ENCODE measurements around the gene FUCA2.
A peak's percentile ranks its signal among the peaks of the same experiment; 100 is the strongest.
"Not testable (repeated sequence)": the region's sequence is repeated elsewhere in the genome, so short reads cannot be mapped to it uniquely, and the experiment has no call there.

Gene FUCA2

DNA sequence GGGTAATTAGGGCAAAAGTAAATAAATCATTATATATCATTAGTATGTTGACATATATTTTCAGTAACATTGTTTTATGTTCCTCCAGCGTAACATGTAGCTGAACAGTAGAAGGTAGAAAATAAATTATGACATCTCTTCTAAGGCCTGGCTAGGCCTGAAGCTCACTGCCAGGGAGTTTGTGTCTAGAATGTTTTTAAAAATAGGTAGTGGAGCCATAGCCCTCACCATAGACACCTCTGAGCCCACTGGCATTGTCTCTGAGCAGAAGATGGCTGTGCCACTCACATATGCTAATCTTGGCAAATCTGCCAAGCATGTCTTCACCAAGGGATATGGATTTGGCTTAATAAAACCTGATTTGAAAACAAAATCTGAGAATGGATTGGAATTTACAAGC is 21.3 kb downstream of the FUCA2 start:
- no peak for DNase-seq

DNA sequence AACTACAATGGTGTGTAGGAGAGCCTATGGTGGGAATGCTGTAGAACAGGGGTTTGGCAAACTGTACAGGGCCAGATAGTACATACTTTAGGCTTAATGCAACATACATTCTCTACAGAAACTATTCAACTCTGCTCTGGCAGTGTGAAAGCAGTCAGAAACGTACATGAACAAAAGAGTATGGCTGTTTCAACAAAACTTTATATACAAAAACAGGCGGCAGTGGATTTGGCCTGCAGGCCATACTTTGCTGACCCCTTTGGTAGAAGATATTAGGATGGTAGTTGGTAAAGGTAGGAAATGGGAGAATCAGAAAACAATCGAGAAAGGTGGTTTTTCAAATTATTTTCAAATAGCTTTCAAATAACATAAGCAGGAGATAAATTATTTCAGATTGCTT is 24.8 kb downstream of the FUCA2 start:
- no peak for DNase-seq

DNA sequence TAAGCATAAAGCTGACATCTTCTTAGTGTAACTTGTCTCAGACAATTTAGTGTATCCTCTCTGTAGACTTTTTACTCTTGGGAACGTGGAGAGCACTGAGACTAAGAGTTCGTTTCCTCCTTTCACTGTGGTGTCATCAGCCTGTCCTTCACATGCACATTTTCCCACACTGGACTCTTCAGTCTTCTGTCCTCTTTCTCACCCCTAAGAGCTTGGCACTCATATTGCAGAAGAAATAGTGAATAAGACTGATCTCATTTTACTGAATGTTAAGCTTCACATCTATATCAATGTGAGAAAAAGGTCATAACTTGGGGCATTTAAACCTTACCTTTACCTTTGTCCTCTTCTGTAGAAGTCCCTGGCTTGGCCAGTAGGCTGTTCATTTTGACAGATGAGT is 25.6 kb downstream of the FUCA2 start:
- no peak for DNase-seq

DNA sequence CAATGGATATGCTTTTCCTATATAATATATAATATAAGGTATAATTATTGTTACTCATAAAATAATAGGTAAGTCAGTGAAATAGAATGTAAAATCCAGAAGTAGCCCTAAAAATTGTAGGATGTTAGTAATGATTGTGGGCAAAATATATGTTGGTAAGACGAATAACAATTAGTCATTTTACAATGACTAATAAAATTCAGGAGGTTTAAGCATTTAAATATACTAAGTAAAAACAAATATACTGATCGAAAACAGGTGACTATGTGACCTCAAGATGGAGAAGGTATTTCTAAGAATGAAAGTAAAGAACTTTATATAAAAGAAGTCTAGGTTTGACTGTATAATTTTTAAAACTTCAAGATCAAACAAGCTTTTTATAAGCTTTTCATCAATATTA is 28.9 kb downstream of the FUCA2 start:
- no peak for DNase-seq

DNA sequence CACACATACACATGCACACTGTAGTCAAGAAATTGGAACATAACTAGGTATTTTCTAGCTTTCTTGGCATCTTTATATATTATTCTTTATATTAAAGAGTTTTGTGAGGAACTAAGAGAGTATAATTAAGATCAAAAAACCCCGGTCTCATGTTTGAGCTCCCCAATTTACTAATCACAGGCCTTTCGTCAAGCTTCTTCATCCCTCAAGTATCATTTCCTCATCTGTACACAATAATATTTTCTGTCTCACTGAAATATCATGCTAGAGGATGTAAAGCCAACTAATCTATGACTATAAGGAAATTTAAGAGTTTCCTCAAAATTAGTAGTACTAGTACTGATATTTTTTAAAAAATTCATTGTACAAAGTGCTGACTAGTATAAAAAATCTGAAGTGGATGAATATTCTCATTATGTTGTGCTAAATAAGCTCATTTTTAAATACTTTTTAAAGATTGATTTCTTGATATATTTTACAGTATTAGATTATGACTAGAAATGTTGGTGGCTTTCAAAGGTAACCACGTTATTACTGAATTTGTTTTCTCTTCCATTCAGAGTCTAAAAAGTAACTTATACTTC is 32.9 kb downstream of the FUCA2 start:
- DNase-seq: no peak

DNA sequence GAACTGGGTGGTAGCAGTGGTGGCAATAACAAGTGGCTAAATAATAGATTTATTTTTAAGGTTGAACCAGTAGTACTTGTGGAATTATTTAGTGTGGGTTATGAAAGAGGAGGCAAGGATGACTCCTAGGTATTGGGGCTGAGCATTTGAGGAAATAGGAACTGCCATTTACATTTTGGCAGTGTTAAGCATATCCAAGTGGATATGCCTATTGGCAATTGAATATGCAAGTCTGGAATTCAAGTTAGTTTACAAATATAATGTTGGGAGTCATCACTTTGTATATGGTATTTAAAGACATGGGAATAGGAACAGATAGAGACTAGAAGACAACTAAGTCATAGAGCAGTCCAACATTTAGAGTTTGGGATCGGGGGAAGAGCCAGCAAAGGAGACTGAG is 35.0 kb downstream of the FUCA2 start:
- DNase-seq: no peak

DNA sequence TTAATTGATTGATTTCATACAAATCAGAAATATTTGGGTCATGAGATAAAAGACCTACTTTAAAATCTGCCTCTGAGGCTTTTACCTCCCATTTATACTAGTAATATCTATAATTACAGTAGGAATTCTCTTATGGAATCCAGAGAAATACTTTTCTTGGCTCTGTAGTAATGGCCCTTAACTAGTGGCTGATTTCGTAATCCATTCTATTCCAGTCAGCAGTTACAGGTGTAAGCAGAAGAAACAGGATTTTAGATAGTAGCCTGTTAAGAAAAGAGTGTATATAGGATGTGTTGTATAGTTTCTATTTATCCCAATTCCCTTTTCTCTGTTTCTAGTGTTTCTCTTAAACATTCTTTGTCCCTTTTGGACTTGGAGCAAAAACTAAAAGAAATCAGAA is 39.7 kb downstream of the FUCA2 start:
- no peak for DNase-seq

DNA sequence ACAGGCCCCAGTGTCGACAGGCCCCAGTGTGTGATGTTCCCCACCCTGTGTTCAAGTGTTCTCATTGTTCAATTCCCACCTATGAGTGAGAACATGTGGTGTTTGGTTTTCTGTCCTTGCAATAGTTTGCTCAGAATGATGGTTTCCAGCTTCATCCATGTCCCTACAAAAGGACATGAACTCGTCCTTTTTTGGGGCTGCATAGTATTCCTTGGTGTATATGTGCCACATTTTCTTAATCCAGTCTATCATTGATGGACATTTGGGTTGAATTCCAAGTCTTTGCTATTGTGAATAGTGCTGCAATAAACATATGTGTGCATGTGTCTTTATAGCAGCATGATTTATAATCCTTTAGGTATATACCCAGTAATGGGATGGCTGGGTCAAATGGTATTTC is 42.7 kb downstream of the FUCA2 start:
- not testable (repeated sequence) for DNase-seq

DNA sequence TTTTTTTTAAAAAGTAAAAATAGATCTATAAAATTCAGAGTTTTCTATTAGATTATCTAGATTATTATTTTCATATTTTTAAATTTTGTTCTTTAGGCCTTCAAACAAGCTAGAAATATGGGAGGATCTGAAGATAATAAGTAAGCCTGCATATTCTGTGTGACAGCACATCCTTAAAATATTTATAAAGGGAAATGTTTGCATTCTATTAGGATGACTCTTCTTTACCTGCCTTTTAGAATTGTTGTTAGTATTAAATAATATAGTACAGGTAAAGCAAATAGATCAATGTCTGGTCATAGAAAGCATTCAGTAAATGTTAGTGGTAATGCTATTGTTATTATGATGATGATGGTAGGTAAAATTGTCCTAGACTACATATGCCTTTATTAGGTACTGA is 43.5 kb downstream of the FUCA2 start:
- no peak for DNase-seq

DNA sequence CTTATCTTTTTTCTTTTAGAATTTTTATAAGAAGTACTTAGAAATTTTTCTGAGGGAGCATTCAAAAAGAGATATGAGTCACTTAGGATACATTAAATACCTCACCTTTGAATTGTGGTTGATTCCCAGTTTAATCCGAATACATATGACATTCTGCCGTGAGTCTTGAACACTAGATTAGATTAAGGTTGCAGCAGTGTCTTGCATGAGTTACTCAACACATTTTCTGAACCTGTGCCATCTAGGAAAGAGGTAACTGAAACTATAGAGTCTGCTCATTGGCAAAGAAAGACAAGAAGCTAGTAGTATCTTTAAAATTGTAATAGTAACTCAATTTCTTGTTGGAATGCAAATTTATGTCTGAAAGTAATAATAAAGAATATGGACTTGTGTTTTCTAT is 46.0 kb downstream of the FUCA2 start:
- no peak for DNase-seq

DNA sequence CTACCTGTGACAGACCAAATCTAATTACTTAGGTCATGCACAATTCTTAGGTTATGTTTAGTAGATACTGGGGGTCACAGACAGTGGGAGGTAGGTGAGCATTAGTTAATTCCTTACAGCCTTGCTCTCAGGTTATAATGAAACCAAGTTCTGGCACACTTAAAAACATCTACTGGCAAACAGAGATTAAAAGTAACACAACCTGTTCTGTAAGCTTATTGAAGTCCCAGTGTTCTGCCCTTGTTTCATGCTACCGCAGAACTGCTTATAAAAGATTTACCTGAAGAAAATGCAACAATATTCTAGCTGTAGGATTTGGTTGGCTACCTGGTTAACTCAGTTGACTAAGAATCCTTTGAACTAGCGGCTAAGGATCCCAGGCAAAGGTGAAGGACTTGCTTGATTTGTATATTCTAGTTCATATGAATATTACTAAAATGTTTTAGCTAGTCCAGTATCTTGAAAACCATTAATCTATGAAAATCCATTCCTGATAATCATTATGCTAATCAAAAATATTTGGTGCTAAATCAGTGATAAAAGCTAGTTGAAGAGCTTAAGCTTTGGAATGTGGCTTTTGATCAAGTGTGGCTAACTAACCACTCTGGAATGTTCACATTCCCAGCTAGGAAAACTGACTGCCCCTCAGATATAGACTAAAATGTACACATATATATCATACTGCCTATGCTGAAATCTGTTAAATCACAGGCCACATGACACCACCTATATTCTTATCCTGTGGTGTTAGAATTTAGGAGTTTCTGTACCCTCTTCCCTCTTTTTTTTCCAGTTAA is 53.8 kb downstream of the FUCA2 start:
- no peak for DNase-seq

DNA sequence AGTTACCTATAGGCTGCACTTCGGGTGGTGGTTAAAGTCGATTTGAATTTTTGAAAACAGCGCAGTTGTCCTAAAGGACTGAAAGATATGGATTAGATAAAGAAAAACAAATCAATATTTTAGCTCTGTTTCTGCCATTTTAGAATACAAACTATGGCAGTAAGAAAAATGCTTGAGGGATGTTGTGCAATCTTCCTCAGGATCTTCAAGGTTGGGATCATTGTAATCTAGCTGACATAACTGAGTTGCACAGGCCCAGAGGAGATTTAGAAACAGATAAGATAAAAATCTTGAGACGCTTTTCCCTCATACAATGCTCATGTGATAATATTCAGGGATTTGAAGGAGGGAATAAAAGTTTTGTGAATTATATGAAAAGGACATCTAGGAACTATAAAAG is 60.0 kb downstream of the FUCA2 start:
- no peak for DNase-seq

DNA sequence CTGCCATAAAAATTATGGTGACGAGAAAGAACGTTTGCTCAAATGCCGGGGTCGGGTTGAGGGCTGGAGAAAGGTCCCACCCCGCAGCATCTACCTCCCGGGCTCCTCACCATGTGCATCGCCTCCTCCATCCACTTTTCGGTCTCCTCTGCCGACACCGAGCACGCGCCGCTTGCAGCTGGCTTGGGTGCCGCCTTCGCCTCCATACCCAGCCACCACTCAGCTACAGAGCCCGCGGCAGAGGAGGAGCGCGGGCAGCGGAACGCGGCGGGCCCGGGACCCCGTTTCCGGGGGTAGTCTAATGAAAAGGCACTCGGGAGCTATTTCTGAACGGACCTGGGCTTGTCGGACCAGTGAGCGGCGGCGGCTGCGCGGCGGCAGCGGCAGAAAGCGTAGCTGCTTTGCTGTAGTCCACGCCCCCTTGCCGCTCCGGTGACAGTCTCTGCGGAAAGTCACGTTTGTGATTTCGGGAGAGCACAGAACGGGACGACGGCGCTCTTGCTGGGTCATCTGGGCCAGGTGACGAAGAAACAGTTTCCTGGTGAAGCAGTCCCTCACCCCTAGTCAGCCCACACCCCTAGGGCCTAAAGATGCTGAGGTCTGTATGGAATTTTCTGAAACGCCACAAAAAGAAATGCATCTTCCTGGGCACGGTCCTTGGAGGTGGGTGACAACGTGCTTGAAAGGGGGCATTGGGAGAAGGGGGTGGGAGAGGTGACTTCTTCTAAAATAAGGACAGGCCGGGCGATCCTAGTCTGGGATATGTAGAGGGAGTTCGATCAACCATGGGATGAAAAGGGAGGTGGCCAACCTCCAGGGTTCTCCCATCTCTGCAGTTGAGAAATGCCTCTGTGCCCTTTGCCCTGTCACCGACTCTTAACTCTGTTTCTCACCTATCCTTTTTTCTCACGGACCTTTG is 60.8 kb downstream of the FUCA2 start, which contains the start of the genes ADAT2 and PEX3:
TSS of gene ADAT2 (minus strand) at position 243 of the 919 bp plus-strand sequence. CDS start at position 206, 37 bp downstream.
TSS of gene PEX3 (plus strand) at position 353 of the 919 bp plus-strand sequence. CDS start at position 591, 238 bp downstream.
- peak; percentile 93 for DNase-seq

DNA sequence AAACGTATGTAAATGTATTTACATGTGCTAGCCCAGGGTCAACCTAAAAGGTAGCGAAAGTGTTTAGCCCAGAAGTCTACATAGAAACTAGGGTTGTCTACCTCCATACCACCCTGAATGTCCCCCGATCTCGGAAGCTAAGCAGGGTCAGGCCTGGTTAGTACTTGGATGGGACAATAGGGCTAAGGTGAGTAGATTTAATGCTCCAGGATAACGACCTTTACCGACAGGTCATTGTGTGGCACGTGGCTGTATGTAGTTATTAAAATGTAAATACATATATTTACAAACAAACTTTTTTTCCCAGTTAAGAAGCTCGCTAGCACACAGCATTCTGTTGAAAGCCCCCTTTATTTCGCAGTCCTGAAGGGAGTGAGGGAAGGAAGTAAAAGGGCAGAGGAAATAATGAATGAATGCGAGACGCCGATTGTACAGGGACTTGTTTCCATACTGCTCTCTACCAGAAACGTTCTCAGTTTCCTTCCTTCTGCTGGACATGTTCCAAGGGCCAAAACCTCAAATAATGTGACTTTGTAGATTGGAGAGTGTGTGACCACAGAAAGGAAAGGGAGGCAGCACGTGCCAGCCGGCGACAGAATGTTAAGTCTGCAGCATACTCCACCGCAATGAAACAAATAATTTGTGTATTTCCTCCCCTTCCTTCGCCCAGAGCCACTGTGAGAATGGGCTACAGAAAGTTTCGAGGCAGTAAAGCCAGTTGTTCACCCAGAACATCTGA is 61.6 kb downstream of the FUCA2 start:
- peak; percentile 94 for DNase-seq

DNA sequence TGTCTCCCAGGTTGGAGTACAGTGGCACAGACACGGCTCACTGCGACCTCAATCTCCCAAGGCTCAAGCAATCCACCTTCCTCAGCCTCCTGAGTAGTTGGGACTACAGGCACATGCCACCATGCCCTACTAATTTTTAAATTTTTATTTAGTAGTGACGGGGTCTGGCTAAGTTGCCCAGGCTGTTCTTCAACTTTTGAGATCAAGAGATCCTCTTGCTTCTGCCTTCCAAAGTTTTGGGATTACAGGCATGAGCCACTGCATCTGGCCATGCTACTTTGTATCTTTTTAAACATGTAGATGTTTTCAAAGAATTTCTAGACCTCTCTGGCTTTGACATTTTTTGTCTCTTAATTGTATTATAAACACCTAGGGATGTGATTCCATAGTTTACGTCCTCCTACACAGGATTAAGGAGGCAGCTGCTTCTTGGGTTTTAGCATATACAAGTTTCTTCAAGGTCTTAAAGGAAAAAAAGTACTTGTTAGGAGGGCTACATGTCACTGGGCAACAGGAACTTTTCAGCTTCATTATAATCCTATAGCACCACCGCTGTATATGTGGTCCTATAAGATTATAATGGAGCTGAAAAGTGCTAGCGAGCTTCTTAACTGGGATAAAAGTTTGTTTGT is 62.3 kb downstream of the FUCA2 start:
- peak; percentile 57 for DNase-seq

DNA sequence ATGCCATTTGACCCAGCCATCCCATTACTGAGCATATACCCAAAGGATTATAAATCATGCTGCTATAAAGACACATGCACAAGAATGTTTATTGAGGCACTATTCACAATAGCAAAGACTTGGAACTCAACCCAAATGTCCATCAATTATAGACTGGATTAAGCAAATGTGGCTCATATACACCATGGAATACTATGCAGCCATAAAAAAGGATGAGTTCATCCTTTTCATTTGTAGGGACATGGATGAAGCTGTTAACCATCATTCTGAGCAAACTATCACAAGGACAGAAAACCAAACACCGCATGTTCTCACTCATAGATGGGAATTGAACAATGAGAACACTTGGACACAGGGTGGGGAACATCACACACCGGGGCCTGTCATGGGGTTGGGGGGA is 63.7 kb downstream of the FUCA2 start:
- not testable (repeated sequence) for DNase-seq

Data from hematopoietic multipotent progenitor cell treated with erythropoietin and hydrocortisone succinate and interleukin-3 and kit ligand, for 8 days (in vitro differentiated cells).